Esophagus squamous epithelium (tissue), 5 donors: ENCODE data around the gene SMO. TPM values are rescaled to one million over a fixed set of nuclear protein-coding genes. Genes with fewer than 3 reads are reported as not detected.
A peak's percentile ranks its signal among the peaks of the same experiment; 100 is the strongest.

Experiments used
- DNase-seq: peaks from one replicate; lab custom pipeline; 2025; lab: John Stamatoyannopoulos, UW
- H3K27ac ChIP-seq, 4 donors: fragments of 200-600 bp; sonication (generic); one replicate each; pipeline ENCODE4 v1.5.1; 2016 to 2019; ENCODE audit warnings: mild to moderate bottlenecking in 1 of 4
- H3K27me3 ChIP-seq, 4 donors: fragments of 200-600 bp; sonication (generic); 1 replicate in 3 of 4; 2 replicates in 1 of 4; pipeline versions ENCODE4 v1.5.1 to v1.6.0; 2017 to 2021; ENCODE audit warnings: antibody characterized with exemption in 1 of 4
- H3K36me3 ChIP-seq, 3 donors: fragments of 200-600 bp; sonication (generic); one replicate each; pipeline ENCODE4 v1.5.1; 2016 to 2019
- H3K4me1 ChIP-seq, 3 donors: fragments of 200-600 bp; sonication (generic); one replicate each; pipeline ENCODE4 v1.5.1; 2017 to 2019
- H3K4me3 ChIP-seq, 4 donors: fragments of 200-600 bp; sonication (generic); 1 replicate in 3 of 4; 2 replicates in 1 of 4; pipeline ENCODE4 v1.5.1; 2016 to 2019; ENCODE audit warnings: mild to moderate bottlenecking in 2 of 4, moderate library complexity in 1 of 4
- H3K9me3 ChIP-seq, 3 donors: fragments of 200-600 bp; sonication (generic); one replicate each; pipeline ENCODE4 v1.5.1; 2016 to 2019
- POLR2A ChIP-seq, 4 donors: fragments of 450-650 bp; IDR thresholded peaks; one replicate each; pipeline ENCODE4 v1.6.1; 2017; ENCODE audit warnings: antibody characterized with exemption in 4 of 4, mild to moderate bottlenecking in 4 of 4, moderate library complexity in 3 of 4
- WGBS, 2 donors: methylation state at CpG; one replicate each; pipeline ENCODE4 v1.1.5; 2018; 5-methylcytosine and 5-hydroxymethylcytosine counted together
- intact Hi-C: fragments of 100-400 bp; cut with DNase I; formaldehyde crosslinking; loops from one replicate; pipeline ENCODE4 v1.15.0; 2022
- total RNA-seq, 4 donors: library from RNA; depleted of rRNA; stranded (reverse); fragments of >200 nt; gene quantifications; one replicate each; pipeline ENCODE4 v1.1.0, GENCODE V29; 2016
- TF ChIP-seq, protein P1 (sequence below), 6 experiments: fragments of 450-650 bp in 4 of 6; fragments of 200-600 bp in 2 of 6; sonication (generic) in 2 of 6; IDR thresholded peaks; one replicate each; pipeline ENCODE4 v1.5.1; 2016 to 2019; ENCODE audit warnings: antibody characterized with exemption in 6 of 6, mild to moderate bottlenecking in 4 of 6, moderate library complexity in 4 of 6
- donor health status: DM: yes; HTN: yes; CAD: no.

The SMO gene
- total RNA-seq, 4 donors from 2014 or later: 9.2 to 18.4 (median 10.4) TPM

DNA sequence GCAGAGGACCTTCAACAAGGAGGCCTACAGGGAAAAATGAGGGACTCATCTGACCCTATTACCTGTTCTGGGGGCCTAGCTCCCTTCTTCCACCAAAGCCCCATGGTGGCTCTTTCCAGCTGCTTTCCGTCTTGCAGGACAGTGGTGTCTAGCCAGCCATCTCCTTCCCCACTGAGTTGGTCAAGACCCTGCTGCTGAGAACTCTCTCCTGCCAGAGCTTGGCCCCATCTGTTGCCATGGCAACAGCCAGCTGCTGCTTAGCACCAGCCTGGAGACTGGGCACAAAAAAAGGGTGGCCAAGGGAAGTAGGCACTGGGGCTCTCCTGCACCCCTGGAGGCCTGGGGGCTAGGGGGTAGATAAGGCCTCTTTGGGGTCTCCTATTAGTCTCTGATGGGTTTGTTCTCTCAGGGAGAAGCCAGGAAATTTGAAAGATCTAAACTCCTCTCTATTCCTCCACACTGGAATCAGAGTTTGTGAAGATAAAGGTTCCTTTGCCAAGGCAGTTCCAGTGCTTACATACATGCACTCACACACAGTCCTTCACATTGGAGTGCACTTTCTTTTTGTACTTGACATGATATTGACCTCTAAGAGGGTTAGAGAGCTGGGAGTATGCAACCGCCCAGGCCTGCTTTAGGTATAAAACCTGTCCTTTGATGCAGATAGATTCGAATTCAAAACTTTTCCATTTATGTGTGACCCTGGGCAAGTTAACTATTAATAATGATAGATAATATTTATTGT, 28.1 kb upstream of the SMO start:
- 94 to 95% methylated on average over 3 of the region's 3 CpGs for WGBS, 2 donors

DNA sequence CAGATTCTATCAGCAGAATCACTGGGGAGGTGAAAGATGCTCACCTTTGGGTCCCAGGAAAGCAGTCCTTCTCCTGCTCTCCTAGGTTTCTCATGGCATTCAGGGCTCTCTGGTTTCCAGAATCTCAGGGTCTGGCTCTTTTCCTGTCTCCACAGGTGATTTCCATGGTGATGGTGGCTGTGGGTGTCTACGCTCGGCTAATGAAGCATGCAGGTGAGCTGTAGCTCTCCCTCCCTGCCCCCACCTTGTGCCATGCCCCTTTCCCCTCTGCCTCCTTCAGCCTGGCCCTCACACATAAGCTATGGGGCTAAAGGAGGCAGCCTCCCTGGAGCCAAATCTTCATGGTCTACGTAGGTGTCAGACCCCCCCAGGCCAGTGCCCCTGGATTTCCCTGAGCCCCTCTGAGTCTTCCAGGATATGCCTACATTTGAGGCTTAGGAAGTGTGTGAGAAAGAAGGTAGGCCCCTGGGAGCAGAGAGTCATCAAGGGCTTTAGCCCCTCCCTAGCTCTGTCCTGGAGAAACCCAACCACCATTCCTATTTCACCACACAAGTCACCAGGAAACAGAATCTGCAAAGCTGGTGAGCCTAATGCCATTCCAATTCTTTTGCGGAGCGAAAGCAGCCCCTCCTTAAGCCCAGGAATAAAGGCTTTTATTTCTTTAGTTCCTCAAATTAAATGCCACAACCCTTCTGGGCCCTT, 26.8 kb upstream of the SMO start:
- intact Hi-C loops: loop anchor here (5.0 kb wide), 1 partner anchor 51 kb away; no protein-coding TSS in a partner anchor
- no peak for TF ChIP-seq POLR2A (IDR thresholded peaks at IDR 0.05)
- TF ChIP-seq, protein P1, sequence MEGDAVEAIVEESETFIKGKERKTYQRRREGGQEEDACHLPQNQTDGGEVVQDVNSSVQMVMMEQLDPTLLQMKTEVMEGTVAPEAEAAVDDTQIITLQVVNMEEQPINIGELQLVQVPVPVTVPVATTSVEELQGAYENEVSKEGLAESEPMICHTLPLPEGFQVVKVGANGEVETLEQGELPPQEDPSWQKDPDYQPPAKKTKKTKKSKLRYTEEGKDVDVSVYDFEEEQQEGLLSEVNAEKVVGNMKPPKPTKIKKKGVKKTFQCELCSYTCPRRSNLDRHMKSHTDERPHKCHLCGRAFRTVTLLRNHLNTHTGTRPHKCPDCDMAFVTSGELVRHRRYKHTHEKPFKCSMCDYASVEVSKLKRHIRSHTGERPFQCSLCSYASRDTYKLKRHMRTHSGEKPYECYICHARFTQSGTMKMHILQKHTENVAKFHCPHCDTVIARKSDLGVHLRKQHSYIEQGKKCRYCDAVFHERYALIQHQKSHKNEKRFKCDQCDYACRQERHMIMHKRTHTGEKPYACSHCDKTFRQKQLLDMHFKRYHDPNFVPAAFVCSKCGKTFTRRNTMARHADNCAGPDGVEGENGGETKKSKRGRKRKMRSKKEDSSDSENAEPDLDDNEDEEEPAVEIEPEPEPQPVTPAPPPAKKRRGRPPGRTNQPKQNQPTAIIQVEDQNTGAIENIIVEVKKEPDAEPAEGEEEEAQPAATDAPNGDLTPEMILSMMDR (IDR thresholded peaks at IDR 0.05): no peak
- no peak overlapping the region for H3K27ac ChIP-seq
- no peaks in the 10 kb centered on the region for H3K36me3 ChIP-seq
- no peak overlapping the region for H3K4me3 ChIP-seq
- WGBS, 2 donors: 76 to 81% methylated on average over 5 of the region's 5 CpGs
- peaks cover 0 to 13% (median 0%) of the 10 kb centered on the region in 4 donors for H3K27me3 ChIP-seq
- H3K9me3 ChIP-seq: no peaks in the 10 kb centered on the region
- no peak for DNase-seq
- no peaks in the 10 kb centered on the region for H3K4me1 ChIP-seq

More for the DNA sequence above, 28.1 kb upstream of the SMO start:
- no peaks in the 10 kb centered on the region for H3K4me1 ChIP-seq
- no peak for DNase-seq
- intact Hi-C loops: loop anchor here (5.0 kb wide), 1 partner anchor 52 kb away; no protein-coding TSS in a partner anchor
- H3K4me3 ChIP-seq: no peak overlapping the region
- no peak overlapping the region for H3K27ac ChIP-seq
- H3K9me3 ChIP-seq: no peaks in the 10 kb centered on the region
- TF ChIP-seq POLR2A (IDR thresholded peaks at IDR 0.05): no peak
- no peaks in the 10 kb centered on the region for H3K36me3 ChIP-seq
- H3K27me3 ChIP-seq: peaks cover 0 to 13% (median 0%) of the 10 kb centered on the region in 4 donors

DNA sequence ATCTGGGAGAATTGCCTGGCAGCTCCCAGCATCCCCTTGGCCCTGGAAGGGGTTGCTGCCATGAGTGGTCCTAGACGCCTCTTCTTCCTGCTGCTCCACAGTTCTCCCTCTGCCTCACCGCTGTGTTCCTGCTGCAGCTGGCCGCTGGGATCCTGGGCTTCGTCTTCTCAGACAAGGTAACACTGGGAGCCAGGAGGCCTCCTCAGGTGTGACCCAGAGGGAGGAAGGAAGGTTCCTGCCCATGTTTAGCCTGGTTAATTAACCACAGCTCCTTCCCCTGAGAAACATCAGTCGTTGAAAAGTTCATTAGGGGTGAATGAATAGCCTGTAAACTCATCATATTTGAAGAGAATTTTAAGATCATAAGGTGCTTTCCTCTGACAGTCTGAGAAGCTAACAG, 25.7 kb upstream of the SMO start:
- peaks cover 0 to 13% (median 0%) of the 10 kb centered on the region in 4 donors for H3K27me3 ChIP-seq
- 55 to 60% methylated on average over 1 of the region's 5 CpGs for whole genome bisulfite sequencing, 2 donors
- no peaks in the 10 kb centered on the region for H3K36me3 ChIP-seq
- intact Hi-C loops: loop anchor here (5.0 kb wide), 1 partner anchor 50 kb away; no protein-coding TSS in a partner anchor
- no peak for TF ChIP-seq POLR2A (IDR thresholded peaks at IDR 0.05)
- TF ChIP-seq, protein P1 (IDR thresholded peaks at IDR 0.05): no peak
- no peak overlapping the region for H3K4me3 ChIP-seq
- H3K27ac ChIP-seq: no peak overlapping the region
- DNase-seq: no peak
- no peaks in the 10 kb centered on the region for H3K4me1 ChIP-seq
- H3K9me3 ChIP-seq: no peaks in the 10 kb centered on the region

DNA sequence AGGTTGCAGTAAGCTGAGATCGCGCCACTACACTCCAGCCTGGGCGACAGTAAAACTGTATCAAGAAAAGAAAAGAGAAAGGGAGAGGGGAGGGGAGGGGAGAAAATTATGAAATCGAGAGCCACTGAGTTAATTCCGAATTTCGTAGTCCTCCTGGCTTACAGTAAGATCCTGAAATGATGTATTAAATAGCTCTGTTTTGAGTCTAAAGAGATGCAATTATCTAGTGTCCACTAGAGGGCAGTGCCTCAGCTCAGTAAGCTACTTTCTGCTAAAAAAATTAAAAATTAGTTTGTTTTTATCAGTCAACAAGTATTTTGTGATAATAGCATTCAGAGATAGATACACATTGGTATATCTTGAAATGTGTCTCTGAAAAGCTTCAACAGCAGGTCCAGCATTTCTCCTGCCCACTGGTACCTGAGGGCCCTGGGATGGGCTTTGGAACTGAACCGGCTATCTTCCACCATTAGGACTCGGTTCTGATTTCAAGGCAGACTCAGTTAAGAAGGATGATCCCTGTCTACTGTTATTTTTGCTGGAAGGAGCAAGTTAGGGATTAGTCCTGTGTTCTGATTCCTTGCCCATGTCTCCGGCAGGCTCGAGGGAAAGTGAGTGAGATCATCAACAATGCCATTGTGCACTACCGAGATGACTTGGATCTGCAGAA, 24.4 kb upstream of the SMO start:
- peaks cover 0 to 8% (median 3%) of the 10 kb centered on the region in 3 donors for H3K4me1 ChIP-seq
- intact Hi-C loops: loop anchor here (5.0 kb wide), 1 partner anchor 48 kb away; no protein-coding TSS in a partner anchor
- TF ChIP-seq, protein P1 (IDR thresholded peaks at IDR 0.05): peak; percentile 62 to 89 (median 76)
- no peak for TF ChIP-seq POLR2A (IDR thresholded peaks at IDR 0.05)
- no peaks in the 10 kb centered on the region for H3K36me3 ChIP-seq
- DNase-seq: no peak
- H3K27me3 ChIP-seq: peaks cover 0 to 13% (median 0%) of the 10 kb centered on the region in 4 donors
- H3K4me3 ChIP-seq: no peak overlapping the region
- no peak overlapping the region for H3K27ac ChIP-seq
- 42 to 48% methylated on average over 9 to 11 of the region's 11 CpGs for WGBS, 2 donors
- H3K9me3 ChIP-seq: no peaks in the 10 kb centered on the region

DNA sequence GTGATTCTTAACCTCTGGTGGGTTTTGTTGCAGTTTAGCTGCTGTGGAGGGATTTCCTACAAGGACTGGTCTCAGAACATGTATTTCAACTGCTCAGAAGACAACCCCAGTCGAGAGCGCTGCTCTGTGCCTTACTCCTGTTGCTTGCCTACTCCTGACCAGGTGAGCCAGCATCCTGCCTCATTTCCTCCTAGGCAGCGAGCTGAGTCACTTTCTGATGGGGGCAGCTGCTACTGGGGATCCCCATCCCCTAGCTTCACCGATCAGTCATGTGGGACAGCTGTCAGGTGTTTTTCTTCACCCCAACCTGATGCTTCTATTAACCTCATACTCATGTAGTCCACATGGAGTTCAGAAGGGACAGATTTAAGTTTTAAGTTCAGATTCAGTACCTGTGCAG, 21.7 kb upstream of the SMO start:
- no peak for DNase-seq
- intact Hi-C loops: no loop called here
- peaks cover 0 to 14% (median 0%) of the 10 kb centered on the region in 4 donors for H3K27me3 ChIP-seq
- 71 to 89% methylated on average over 4 of the region's 4 CpGs for WGBS, 2 donors
- peaks cover 0 to 22% (median 6%) of the 10 kb centered on the region in 3 donors for H3K4me1 ChIP-seq
- H3K27ac ChIP-seq: no peak overlapping the region
- no peak for TF ChIP-seq POLR2A (IDR thresholded peaks at IDR 0.05)
- TF ChIP-seq, protein P1 (IDR thresholded peaks at IDR 0.05): no peak
- H3K4me3 ChIP-seq: no peak overlapping the region
- no peaks in the 10 kb centered on the region for H3K36me3 ChIP-seq
- no peaks in the 10 kb centered on the region for H3K9me3 ChIP-seq
